Femur (tissue), 1 donor: ENCODE results near the gene PWWP2B.

ENCODE experiments used
- DNase-seq: peaks from one replicate; pipeline ENCODE4 v3.0.0-alpha.2; 2017

PWWP2B gene

DNA sequence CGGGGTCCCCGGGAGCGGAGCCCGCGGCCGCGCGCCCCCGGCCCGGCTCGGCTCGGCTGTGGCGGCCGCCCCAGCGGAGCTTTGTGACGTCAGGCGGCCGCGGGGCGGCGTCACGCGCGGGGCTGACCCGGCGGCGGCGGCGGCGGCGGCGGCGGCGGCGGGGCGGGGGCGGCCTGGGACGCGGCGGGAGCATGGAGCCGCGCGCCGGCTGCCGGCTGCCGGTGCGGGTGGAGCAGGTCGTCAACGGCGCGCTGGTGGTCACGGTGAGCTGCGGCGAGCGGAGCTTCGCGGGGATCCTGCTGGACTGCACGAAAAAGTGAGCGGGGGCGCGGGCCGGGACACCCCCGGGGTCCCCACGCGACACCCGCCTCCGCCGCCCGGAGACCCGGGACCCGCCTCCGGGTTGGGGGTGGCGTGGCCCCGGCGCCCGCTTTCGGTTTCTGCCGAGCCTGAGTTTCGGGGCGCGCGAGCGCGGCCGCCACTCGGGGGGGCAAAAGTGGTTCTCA lies at the start of gene PWWP2B:
PWWP2B (plus strand) TSS at position 165 of the 506 bp plus-strand sequence; CDS start at position 192, 27 bp downstream.
- DNase-seq = peak; percentile 56

DNA sequence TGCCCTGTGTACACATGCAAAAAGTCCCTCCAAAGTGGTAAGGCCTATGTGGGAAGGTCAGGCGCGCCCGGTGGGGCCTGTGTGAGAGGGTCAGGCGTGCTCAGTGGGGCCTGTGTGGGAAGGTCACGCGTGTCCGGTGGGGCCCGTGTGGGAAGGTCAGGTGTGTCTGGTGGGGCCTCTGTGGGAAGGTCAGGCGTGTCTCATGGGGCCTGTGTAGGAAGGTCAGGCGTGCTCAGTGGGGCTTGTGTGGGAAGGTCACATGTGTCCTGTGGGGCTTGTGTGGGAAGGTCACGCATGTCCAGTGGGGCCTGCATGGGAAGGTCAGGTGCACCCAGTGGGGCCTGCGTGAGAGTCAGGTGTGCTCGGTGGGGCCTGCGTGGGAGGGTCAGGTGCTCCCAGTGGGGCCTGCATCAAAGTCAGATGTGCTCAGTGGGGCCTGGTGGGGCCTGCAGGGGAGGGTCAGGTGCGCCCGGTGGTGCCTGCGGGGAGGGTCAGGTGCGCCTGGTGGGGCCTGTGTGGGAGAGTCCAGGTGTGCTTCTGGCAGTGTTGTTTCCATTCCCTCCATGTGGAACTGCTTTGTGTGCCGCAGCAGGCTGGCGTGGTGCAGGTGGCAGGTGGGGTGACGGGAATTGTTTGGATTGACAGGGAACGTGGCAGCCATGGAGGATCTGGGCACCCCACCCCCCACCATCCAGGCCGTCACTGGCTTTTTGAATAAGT lies 49.6 kb upstream of the PWWP2B start:
- peak; percentile 9 for DNase-seq

DNA sequence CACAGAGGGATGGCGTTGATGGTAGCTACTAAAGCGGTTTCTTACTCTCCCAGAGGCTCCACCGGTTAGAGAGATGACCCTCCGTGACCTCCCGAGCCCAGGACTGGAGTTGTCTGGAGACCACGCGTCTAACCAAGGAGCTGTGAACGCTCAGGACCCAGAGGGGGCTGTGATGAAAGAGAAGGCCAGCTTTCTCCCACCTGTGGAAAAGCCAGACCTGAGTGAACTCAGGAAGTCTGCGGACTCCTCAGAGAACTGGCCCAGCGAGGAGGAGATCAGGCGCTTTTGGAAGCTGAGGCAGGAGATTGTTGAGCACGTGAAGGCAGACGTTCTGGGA lies 49.1 kb upstream of the PWWP2B start:
- DNase-seq = no peak

DNA sequence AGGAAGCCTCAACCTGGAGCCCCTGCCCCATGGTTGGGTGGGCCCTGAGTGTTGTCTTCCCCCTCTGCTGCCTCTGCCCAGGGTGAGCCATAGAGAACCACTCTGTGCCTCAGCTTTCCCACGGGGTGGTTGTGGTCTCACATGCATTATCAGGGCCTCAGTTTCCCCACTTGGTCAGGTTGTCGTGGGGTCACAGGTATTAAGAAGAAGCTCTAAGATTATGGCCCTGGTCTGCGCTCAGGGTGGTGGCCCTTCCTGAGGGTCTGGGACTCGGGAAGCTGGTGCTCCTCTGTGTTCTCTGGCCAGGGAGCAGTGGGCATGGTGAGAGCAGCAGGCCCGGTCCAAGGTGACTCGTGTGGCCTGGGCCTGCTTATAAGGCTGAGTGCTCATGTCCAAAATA lies 47.2 kb upstream of the PWWP2B start:
- DNase-seq = no peak

DNA sequence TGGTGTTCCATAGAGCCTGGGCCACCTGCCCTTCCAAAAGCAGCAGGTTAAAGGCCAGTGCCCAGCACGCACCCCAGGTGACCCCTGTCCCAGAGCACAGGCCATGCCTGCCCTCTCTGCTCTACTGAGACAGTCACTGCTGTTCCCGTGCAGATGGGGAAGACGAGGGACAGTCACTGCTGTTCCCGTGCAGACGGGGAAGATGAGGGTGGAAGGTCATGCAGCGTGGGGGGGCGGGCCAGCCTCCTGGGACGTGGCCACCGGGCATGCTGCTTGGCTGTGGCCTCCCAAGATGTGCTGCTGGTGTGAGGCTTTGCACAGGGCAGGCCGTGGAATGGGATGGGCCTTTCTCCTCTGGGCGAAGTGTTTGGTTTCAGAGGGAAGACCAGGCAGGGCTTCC lies 46.6 kb upstream of the PWWP2B start:
- DNase-seq = no peak

DNA sequence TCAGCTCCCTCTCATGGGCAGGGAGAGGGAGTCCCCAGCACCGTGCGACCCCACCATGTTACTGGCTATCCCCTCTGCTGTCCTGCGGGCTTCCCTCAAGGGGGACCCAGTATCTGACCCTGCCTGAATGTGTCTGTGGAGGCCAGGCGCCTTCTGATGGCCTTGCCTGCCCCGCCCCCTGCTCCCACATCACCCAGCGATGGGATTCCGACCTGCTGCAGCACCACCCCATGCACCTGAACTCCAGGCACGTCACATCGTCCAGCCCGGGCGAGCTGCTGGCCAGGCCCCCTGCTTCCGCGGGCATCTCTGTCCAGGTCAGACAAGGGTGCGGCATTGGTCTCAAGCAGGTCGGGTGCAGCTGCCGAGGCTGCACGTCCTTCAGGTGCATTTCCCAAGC lies 46.1 kb upstream of the PWWP2B start:
- no peak for DNase-seq

DNA sequence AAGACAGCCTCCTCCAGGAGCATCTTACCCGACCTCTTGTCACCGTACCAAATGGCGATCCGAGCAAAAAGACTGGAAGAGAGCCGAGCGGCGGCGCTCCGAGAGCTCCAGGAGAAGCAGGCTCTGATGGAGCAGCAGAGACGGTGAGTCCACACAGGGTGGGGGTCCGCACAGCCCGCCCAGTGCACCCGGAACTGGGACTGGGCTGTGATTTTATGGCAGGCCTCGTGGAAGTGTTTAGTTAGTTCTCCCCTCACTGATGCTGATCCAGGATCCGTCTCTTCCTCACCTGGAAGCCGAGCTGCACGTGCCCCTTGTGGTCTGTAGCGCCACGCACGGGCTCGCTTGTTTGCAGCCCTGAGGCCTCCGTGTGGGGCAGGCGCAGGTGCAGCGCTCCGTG lies 45.4 kb upstream of the PWWP2B start:
- no peak for DNase-seq

DNA sequence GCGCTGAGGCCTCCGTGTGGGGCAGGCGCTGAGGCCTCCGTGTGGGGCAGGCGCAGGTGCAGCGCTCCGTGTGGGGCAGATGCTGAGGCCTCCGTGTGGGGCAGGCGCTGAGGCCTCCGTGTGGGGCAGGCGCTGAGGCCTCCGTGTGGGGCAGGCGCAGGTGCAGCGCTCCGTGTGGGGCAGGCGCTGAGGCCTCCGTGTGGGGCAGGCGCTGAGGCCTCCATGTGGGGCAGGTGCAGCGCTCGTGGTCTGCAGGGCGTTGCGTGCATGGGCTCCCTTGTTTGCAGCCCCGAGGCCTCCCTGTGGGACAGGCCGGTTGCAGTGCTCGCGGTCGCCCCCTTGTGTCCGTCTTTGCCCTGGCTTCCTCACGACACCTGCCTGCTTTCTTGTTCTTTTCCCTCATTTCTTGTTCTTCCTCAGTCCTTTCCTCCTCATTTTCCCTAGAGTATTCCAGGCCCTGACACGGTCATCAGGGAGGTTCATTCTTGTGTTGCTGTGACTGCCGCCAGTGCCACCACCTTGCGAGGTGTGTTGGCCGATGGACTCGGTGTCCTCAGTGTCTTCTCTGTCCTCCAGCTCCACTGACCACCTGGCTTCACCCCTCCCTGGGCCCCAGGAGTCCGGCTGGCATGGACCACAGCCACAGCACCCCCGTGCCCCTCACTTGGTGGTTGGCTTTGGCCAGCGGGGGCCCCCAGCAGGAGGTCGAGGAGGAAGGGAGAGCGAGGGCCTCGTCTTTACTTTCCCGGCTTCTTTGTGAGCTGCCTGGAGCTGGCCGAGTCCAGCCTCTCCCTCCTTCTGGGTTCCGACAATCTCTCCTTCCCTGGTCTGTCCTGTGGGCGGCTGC lies 44.3 kb upstream of the PWWP2B start:
- peak; percentile 78 for DNase-seq

DNA sequence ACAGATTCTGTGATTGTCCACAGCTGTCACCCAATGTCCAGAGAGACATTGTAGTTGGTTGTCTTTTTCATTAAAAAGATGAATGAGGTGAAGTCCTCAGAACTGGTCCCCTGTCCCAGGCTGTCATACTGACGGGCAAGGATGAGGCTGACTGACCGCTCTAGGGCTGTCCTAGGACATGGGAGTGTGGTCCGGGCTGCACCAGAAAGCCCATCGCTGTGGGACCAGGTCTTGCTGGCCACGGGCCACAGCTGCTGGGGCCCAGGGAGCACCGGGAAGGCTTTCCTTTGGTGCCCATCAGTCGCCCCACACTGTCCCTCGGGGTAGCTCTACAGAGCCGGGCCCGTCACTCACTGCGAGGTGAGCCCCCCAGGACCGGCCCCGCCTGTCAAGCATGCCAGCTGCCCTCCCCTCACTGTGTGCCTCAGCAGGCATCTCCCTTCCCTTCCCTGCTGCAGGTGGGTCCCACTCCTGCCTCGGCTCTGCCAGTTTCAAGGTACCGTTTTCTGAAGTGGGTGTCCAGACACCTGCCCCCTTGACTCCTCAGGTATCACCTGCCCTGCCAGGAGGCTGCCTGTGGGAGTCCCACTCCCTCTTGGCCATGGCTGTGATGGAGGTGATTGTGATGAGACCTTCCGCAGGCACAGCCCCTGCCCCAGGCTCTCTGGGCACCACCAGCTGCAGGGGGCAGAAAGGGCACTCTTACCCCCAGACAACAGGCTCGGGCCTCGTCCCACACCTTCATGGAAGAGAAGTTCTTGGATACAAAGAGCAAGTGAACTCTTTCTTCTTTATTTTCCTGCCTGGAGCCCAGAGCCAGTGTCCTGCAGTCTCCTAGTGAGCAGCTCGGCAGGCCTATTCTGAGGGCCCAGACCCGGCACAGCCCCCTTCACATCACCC lies 43.3 kb upstream of the PWWP2B start:
- no peak for DNase-seq

DNA sequence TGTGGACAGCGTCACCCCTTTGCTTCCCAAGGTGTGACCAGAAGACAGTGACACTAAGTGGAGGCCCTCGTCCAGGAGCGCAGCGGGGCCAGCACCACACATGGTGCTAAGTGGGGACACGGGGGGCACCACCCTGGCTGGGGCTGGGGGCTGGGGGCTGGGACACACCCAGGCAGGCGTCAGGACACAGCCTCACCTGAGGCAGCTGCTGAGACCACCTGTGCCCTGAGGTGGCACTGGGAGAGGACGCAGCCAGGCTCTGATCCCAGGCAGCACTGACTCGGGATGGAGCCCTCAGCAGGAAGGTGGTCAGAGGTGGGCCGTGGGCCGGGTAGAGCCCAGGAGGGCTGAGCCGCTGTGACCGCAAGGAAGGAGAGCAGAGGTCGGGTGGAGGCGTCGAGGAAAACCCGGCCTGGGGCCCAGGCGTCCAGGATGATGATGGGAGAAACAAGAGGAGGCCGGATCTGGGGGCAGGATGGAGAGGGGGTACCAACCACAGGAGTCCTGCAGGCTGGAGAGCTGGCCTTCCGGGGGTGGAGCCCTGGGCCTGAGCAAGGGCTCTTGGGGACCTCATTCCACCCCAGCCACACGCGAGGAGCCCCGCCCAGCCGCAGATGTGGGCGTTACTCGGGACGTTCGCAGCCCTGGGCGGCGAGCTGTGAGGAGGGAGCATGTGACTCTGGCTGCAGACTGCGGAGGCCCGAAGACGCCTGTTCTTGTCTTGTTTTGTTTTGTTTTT lies 42.5 kb upstream of the PWWP2B start:
- DNase-seq = no peak

DNA sequence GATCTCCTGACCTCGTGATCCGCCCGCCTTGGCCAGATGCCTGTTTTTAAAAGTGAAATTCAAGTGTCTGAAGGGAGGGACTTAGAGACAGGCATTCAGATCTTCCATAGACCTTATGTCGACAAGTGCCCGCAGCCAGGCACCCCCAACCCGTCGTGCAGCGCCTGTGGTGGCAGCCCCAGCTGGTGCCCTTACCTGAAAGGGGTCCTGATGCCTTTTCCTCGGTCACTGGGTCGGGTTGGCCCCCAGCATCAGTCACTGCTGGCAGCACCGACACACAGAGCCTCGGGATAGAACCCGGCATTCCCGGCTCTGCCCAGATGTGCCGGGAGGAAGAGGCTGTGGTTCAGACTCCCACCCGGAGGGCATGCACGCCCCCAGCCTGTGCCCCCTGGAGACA lies 41.7 kb upstream of the PWWP2B start:
- no peak for DNase-seq

DNA sequence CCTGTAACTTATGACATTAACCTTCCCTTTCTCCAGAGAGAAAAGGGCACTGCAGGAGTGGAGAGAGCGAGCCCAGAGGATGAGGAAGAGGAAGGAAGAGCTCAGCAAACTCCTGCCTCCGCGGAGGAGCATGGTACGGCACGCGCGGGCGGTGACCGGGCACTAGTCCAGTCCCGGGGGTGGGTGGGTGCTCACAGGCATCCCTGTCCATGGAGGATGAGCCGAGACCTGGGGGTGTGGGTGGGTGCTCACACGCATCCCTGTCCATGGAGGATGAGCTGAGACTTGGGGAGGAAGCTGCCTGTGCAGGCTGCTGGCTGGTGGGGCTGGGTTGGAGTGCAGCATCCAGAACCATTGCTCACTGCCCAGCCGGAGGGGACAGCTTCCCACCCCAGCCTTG lies 41.2 kb upstream of the PWWP2B start:
- DNase-seq = no peak

DNA sequence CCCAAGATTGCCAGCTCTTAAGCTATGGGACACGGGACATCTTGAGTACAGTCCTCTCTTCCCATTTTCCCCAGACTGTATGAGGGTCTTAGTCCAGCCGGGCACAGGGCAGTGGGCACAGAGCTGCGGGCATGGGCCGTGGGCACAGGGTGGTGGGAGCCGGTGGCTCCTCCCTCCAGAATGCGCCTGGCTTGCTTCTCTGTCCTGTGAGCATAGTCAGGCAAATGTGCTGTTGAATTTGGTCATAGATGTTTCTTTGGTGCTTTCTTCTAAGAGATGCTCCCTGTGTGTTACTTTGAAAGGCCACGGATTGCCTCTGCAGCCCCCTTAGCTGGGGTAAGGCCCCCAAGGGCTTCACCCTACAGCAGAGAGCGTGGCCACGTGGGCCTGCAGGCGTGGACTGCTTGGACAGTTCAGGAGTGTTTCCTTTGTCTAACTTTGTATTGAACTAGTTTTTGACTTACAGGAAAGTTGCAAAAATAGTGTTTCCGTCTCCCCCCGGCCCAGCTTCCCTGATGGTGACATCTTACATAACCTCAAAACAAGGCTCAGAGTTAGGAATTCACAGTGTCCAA lies 40.3 kb upstream of the PWWP2B start:
- no peak for DNase-seq

DNA sequence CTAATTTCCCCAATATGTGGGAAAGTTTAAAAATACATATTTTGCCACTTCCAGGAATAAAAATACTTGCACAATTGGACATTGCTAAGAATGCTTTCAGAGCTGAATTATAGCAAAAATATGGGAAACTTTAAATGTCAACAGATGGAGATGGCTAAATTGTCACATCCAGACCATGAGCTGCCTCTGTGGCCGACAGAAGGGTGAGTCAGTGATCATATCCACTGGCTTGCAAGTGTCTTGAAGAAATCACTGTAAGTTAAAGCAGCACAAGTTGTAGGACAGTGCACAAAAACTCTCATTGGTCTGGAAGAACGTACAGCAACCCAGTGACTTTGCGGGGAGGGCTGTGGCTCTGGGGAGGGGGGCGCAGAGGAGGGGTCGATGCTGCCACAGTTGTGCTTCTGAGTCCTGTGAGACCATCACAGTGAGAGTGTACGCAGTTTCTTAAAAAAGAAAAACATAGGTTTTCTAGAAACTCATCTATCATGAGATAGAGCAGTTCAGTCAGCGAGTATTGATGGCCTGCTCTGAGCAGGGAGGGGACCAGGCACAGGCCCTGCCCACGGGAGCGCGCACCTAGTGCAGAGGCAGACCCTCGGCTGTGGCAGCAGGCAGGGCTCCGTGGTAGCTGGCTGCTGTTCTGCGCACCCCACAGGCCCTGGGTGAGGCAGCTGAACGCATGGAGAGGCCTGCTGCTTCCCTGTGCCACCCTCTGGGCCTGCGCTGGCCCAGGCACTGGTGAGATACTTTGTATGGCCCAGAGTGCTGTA lies 39.5 kb upstream of the PWWP2B start:
- no peak for DNase-seq

DNA sequence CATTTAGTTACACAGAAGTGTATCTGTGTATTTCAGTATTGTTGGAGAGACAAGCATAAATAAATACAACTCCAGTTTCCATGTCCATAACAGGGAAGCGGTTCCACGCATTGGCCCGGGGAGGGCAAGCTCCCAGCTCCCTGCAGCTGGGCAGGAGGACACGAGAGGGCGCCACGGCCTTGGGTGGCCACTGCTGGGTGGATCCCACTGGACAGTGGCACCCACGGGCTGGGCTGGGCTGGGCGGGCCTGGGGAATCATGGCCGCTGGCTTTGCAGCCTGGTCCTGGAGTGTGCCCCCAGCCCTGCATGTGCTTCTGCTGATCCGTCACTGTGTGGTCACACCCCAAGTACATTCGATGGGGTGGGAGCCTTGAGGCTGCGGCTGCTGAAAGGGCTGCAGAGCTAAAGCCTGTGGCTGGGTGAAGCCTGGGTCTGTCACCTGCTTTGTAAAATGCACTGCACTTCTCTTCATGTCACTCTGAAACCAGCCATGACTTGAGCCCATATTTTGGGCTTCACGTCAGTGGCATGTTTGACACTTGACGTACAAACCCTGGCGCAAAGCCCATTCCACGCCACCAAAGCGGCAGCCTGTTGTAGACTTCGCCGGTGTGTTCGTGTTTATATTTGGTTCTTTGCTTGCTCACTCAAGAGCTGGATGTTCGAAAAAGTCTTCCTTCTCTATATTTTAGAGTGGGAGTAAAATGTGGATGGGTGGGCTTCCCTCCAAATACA lies 37.5 kb upstream of the PWWP2B start:
- DNase-seq = no peak

DNA sequence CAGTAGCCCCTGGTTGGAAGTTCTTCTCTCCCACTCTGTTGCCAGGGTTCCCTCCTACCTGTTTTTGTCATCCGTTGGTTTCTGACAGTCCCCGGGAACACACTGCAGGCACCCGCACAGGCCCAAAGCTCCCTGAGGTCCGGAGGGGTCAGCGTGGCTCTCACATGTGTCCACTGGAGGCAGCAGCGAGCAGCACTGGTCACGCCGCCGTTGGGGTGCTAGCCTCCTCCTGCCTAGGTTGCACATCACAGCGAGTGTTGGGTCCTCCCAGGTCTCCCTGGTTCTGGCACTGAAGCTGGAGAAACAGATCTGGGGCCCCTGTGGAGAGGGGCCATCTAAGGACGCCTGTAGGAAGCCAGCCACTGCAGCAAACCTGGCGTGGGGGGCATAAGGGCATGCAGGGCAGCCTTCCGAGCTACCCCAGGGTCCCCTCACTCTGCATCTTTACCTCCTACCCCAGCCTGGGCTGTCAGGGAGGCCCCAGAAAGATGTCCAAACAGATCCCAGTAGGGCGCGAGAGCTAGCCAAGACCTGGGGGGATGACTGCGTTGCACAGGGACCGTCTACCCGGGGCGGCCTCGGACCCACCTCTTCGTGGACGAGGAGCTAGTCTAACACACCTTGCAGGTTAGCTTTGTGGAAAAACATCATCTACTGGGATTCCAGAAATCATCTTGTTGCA lies 36.1 kb upstream of the PWWP2B start:
- no peak for DNase-seq

DNA sequence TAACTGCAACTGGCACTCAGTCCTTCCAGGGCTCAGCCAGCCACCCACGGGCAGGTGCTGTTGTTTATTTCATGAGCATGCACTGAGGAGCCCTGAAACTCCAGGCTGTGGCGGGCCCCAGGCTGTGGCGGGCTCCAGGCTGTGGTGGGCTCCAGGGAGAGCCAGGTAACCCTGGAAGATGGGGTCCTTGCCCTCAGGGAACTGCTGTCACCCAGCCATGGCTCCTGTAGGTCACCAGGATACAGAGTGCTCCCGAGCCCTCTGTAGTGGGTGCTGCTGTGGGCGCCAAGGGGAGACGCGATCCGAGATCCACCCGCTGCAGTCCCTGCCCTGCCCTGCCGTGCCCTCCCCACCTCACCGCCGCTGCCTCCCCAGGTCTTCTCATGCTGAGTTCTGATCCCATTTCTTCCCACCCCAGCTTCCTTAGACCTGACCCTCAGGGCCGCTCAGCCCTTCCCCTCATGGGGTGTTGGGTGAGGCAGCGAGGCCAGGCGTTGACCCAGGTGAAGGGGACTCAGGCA lies 35.4 kb upstream of the PWWP2B start:
- DNase-seq = no peak

DNA sequence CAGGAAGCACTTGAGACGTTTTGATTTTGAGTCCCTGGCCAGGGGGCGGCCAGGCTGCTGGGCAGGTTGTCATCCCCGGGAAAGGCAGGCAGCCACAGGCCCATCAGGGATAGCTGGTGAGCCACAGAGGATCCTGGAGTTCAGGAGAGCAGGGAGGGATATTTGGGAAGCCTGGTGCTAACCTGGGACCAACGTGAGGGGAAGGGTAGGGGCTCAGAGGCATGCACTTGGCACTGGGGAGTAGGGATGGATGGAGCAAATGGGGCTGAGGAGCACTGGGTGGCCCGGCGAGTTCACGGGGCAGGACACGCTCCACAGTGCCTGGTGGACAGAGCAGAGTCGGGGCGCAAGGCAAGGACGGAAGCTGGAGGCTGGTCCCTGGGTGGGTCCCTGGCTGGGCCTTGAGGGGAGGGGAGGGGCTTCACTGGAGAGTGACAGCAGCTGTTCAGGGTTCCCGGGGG lies 34.8 kb upstream of the PWWP2B start:
- no peak for DNase-seq

DNA sequence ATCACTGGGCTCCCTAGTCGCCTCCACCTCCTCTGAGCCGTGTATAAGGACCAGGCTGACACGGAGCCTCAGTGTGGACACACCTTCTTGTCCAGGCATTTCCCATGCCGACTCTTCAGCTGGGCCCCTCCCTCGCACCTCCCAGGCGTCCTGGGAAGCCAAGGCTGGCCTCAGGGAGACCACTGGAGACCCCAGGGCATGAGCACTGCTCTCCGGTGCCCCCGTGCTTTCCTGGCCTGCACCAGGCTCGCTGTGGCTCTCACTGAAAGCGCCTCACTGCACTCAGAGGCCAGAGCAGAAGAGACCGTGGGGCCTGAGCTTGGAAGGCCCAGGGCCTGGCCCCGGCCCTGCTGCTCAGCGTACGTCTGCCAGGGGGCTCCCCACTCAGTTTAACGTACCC lies 33.6 kb upstream of the PWWP2B start:
- DNase-seq = no peak
